H9 (cell line): ENCODE measurements around the gene ACER3. TPM values are rescaled to one million over a fixed set of nuclear protein-coding genes. Genes with fewer than 3 reads are reported as not detected.
A peak's percentile ranks its signal among the peaks of the same experiment; 100 is the strongest.

Experiments used
- DNase-seq: peaks from one replicate; pipeline ENCODE4 v3.0.0-alpha.2; 2017
- H2AFZ ChIP-seq: one replicate; pipeline ENCODE4 v1.6.1; 2013; ENCODE audit warnings: mild to moderate bottlenecking, low read length, control low read depth, moderate library complexity
- H2AK5ac ChIP-seq: 2 replicates; pipeline ENCODE4 v1.6.1; 2013; ENCODE audit warnings: low read length, control low read depth, mixed read lengths; ENCODE audit not compliant: insufficient read length
- H2BK120ac ChIP-seq: one replicate; pipeline ENCODE4 v1.6.1; 2013; ENCODE audit warnings: low read depth, mild to moderate bottlenecking, low read length, control low read depth, inconsistent platforms; ENCODE audit not compliant: poor library complexity, severe bottlenecking
- H2BK12ac ChIP-seq: 2 replicates; pipeline ENCODE4 v1.6.1; 2013; ENCODE audit warnings: low read length, control low read depth, mixed read lengths, low read depth; ENCODE audit not compliant: insufficient read length
- H2BK15ac ChIP-seq: 2 replicates; pipeline ENCODE4 v1.6.1; 2013; ENCODE audit warnings: low read depth, low read length, control low read depth
- H2BK20ac ChIP-seq: one replicate; pipeline ENCODE4 v1.6.1; 2013; ENCODE audit warnings: low read depth, mild to moderate bottlenecking, low read length, control low read depth, inconsistent platforms; ENCODE audit not compliant: poor library complexity, severe bottlenecking
- H2BK5ac ChIP-seq: 2 replicates; pipeline ENCODE4 v1.6.1; 2013; ENCODE audit warnings: low read length, control low read depth, mixed read lengths; ENCODE audit not compliant: insufficient read length
- H3K14ac ChIP-seq: 2 replicates; pipeline ENCODE4 v1.6.1; 2013; ENCODE audit warnings: low read length, control low read depth; ENCODE audit not compliant: insufficient read depth
- H3K18ac ChIP-seq: 2 replicates; pipeline ENCODE4 v1.6.1; 2013; ENCODE audit warnings: low read depth, mild to moderate bottlenecking, mixed read lengths, low read length, control low read depth; ENCODE audit not compliant: insufficient read length
- H3K23ac ChIP-seq: 2 replicates; pipeline ENCODE4 v1.6.1; 2013; ENCODE audit warnings: low read length, control low read depth, mixed read lengths, low read depth; ENCODE audit not compliant: insufficient read length
- H3K23me2 ChIP-seq: 2 replicates; pipeline ENCODE4 v1.6.1; 2013; ENCODE audit warnings: low read depth, mild to moderate bottlenecking, mixed read lengths, low read length, control low read depth; ENCODE audit not compliant: insufficient read length, poor library complexity, severe bottlenecking
- H3K27ac ChIP-seq: 2 replicates; pipeline ENCODE4 v1.5.1; 2013; ENCODE audit warnings: low read length, control low read depth, mixed read lengths, low read depth; ENCODE audit not compliant: insufficient read length
- H3K27me3 ChIP-seq: 2 replicates; pipeline ENCODE4 v1.6.1; 2013; ENCODE audit warnings: low read length, control low read depth, inconsistent platforms; ENCODE audit not compliant: insufficient read depth
- H3K4ac ChIP-seq: 2 replicates; pipeline ENCODE4 v1.6.1; 2013; ENCODE audit warnings: low read depth, mild to moderate bottlenecking, control low read depth, inconsistent platforms, low read length, moderate library complexity
- H3K4me1 ChIP-seq: 2 replicates; pipeline ENCODE4 v1.6.1; 2013; ENCODE audit warnings: low read length, control low read depth, inconsistent platforms; ENCODE audit not compliant: insufficient read depth
- H3K4me2 ChIP-seq: 2 replicates; pipeline ENCODE4 v1.6.1; 2013; ENCODE audit warnings: low read length, control low read depth, mixed read lengths; ENCODE audit not compliant: insufficient read length, insufficient read depth
- H3K56ac ChIP-seq: 2 replicates; pipeline ENCODE4 v1.6.1; 2013; ENCODE audit warnings: low read depth, mild to moderate bottlenecking, mixed read lengths, low read length, control low read depth; ENCODE audit not compliant: insufficient read length
- H3K79me1 ChIP-seq: 2 replicates; pipeline ENCODE4 v1.6.1; 2013; ENCODE audit warnings: low read depth, mild to moderate bottlenecking, moderate library complexity, low read length, control low read depth, inconsistent platforms; ENCODE audit not compliant: insufficient read depth, poor library complexity, severe bottlenecking
- H3K79me2 ChIP-seq: 2 replicates; pipeline ENCODE4 v1.6.1; 2013; ENCODE audit warnings: low read length, control low read depth, inconsistent platforms; ENCODE audit not compliant: insufficient read depth
- H3K9ac ChIP-seq: 2 replicates; pipeline ENCODE4 v1.6.1; 2013; ENCODE audit warnings: low read length, control low read depth, mixed read lengths; ENCODE audit not compliant: insufficient read length; ENCODE audit errors: extremely low read depth
- H3K9me3 ChIP-seq: one replicate; pipeline ENCODE4 v1.6.1; 2013; ENCODE audit warnings: low read depth, low read length, inconsistent platforms; ENCODE audit not compliant: control insufficient read depth
- H3T11ph ChIP-seq: one replicate; pipeline ENCODE4 v1.6.1; 2013; ENCODE audit warnings: mild to moderate bottlenecking, low read length, control low read depth, inconsistent platforms
- H4K20me1 ChIP-seq: one replicate; pipeline ENCODE4 v1.6.1; 2013; ENCODE audit not compliant: control insufficient read depth, insufficient read length, insufficient read depth
- H4K5ac ChIP-seq: 2 replicates; pipeline ENCODE4 v1.6.1; 2013; ENCODE audit warnings: low read depth, mild to moderate bottlenecking, mixed read lengths, low read length, control low read depth; ENCODE audit not compliant: insufficient read length
- H4K8ac ChIP-seq: replicated peaks from 2 replicates; pipeline ENCODE4 v1.6.1; 2013; ENCODE audit warnings: low read length, control low read depth, mixed read lengths, low read depth; ENCODE audit not compliant: insufficient read length
- H4K91ac ChIP-seq: 2 replicates; pipeline ENCODE4 v1.6.1; 2013; ENCODE audit warnings: low read depth, mild to moderate bottlenecking, moderate library complexity, mixed read lengths, low read length, control low read depth; ENCODE audit not compliant: insufficient read length
- H3K27ac Mint-ChIP-seq, 3 experiments: 2 replicates in 2 of 3; 3 replicates in 1 of 3; pipeline ENCODE4 v1.8.0; 2020 to 2021; ENCODE audit warnings: mixed read lengths in 3 of 3, mild to moderate bottlenecking in 1 of 3, moderate library complexity in 1 of 3
- H3K27me3 Mint-ChIP-seq: 2 replicates; pipeline ENCODE4 v1.8.0; 2021; ENCODE audit warnings: low read depth, mild to moderate bottlenecking, moderate library complexity, mixed read lengths
- H3K36me3 Mint-ChIP-seq, 3 experiments: 2 replicates in 2 of 3; 3 replicates in 1 of 3; pipeline ENCODE4 v1.8.0; 2020 to 2021; ENCODE audit warnings: low read depth in 3 of 3, mixed read lengths in 3 of 3; ENCODE audit not compliant: insufficient read depth in 1 of 3
- H3K4me1 Mint-ChIP-seq, 2 experiments: 2 replicates each; pipeline ENCODE4 v1.8.0; 2020; ENCODE audit warnings: mixed read lengths in 2 of 2
- H3K4me3 Mint-ChIP-seq, 2 experiments: 2 replicates in 1 of 2; 3 replicates in 1 of 2; pipeline ENCODE4 v1.8.0; 2020 to 2021; ENCODE audit warnings: mild to moderate bottlenecking in 2 of 2, mixed read lengths in 2 of 2, moderate library complexity in 1 of 2
- H3K9me3 Mint-ChIP-seq, 2 experiments: 2 replicates in 1 of 2; 3 replicates in 1 of 2; pipeline ENCODE4 v1.8.0; 2020; ENCODE audit warnings: mild to moderate bottlenecking in 2 of 2, mixed read lengths in 2 of 2, moderate library complexity in 1 of 2
- CTCF ChIP-seq: fragments of 200-600 bp; sonication (generic); conservative IDR thresholded peaks from 3 replicates; pipeline ENCODE4 v1.8.0; 2021; ENCODE audit warnings: antibody characterized with exemption, mild to moderate bottlenecking
- whole genome bisulfite sequencing: extraction: QIAGEN DNeasy Blood & Tissue Kit; methylation state at CpG from one replicate; pipeline ENCODE4 v1.1.7; 2013; ENCODE audit warnings: missing lambda C conversion rate, low lambda C conversion rate, mixed read lengths; ENCODE audit not compliant: insufficient read length; ENCODE audit errors: extremely low coverage; 5-methylcytosine and 5-hydroxymethylcytosine counted together
- total RNA-seq: library from RNA; stranded (reverse); gene quantifications from 2 replicates; pipeline ENCODE4 v1.2.1, GENCODE V29; 2021

ACER3 gene
- total RNA-seq, 1 experiment from 2014 or later, result 14.7 TPM

DNA sequence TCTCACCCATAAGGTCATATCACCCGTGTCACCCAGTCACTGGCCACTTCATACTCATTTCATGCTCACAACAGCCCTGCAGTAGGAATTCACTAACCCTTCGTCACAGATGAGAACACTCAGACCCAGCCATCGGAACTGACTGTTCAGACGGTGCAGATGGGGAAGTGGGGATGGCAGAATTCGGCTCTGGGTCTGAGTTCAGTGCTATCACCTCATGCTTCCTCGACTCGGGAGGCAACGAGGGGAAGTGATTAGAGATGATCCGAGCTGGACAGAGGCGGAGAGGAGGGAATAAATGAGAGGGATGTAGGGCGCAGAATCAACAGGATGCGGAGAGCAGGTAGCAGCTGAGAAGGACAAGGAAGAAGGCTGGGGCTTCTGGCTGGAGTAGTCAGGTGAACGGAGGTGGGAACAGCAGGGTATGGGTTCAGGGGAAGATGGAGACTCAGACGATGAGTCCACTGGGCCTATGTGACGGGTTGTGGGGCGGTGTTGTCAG is 178.2 kb downstream of the ACER3 start:
- no peak overlapping the region for H3K23ac ChIP-seq
- no peak overlapping the region for H2AFZ ChIP-seq
- H3K27me3 Mint-ChIP-seq, result peaks cover 60% of the 10 kb centered on the region
- no peak overlapping the region for H3K4me2 ChIP-seq
- WGBS, result no CpG with 5 or more reads among the region's 16 CpGs
- no peak overlapping the region for H2BK12ac ChIP-seq
- no peak overlapping the region for H3K27ac ChIP-seq
- no peak overlapping the region for H3K4ac ChIP-seq
- H3K79me2 ChIP-seq, result no peaks in the 10 kb centered on the region
- no peak overlapping the region for H3T11ph ChIP-seq
- H3K4me3 Mint-ChIP-seq, result peak overlapping the region; percentile 33 to 37
- H3K9me3 Mint-ChIP-seq, result peaks cover 2 to 7% of the 10 kb centered on the region in 2 experiments
- no peaks in the 10 kb centered on the region for H3K79me1 ChIP-seq
- no peak overlapping the region for H4K5ac ChIP-seq
- H4K20me1 ChIP-seq, result no peaks in the 10 kb centered on the region
- no peak for TF ChIP-seq CTCF
- no peak overlapping the region for H3K18ac ChIP-seq
- no peak overlapping the region for H3K56ac ChIP-seq
- no peak overlapping the region for H3K27ac Mint-ChIP-seq
- H3K27me3 ChIP-seq, result peaks cover 12% of the 10 kb centered on the region; the same call in 1 of the 2 replicates
- no peak overlapping the region for H3K9ac ChIP-seq
- no peak overlapping the region for H4K8ac ChIP-seq
- H3K4me1 ChIP-seq, result no peaks in the 10 kb centered on the region
- no peak overlapping the region for H4K91ac ChIP-seq
- H3K4me1 Mint-ChIP-seq, result peaks cover 8 to 11% of the 10 kb centered on the region in 2 experiments; a peak in 3 of 4 replicates
- no peak overlapping the region for H2BK20ac ChIP-seq
- H2AK5ac ChIP-seq, result no peak overlapping the region
- no peak overlapping the region for H3K14ac ChIP-seq
- DNase-seq, result no peak
- H3K23me2 ChIP-seq, result no peaks in the 10 kb centered on the region
- H2BK15ac ChIP-seq, result no peak overlapping the region
- no peaks in the 10 kb centered on the region for H3K9me3 ChIP-seq
- H2BK120ac ChIP-seq, result no peak overlapping the region
- H2BK5ac ChIP-seq, result no peak overlapping the region
- peaks cover 0 to 7% (median 0%) of the 10 kb centered on the region in 3 experiments; a peak in 4 of 7 replicates for H3K36me3 Mint-ChIP-seq
